ENCODE measurements around the gene TMOD1. TPM values are rescaled to one million over a fixed set of nuclear protein-coding genes. Genes with fewer than 3 reads are reported as not detected.
"Not testable (repeated sequence)": the region's sequence is repeated elsewhere in the genome, so short reads cannot be mapped to it uniquely, and the experiment has no call there.

The TMOD1 gene
- total RNA-seq, 1 donor from 2014 or later: 0.23 TPM

- DNase-seq (ENCODE audit: low read depth, low spot score): no peak
- no peak overlapping the region for H3K4me3 Mint-ChIP-seq
- no peak overlapping the region for H3K27ac Mint-ChIP-seq (ENCODE audit: unreplicated experiment)
- TF ChIP-seq, protein P1, sequence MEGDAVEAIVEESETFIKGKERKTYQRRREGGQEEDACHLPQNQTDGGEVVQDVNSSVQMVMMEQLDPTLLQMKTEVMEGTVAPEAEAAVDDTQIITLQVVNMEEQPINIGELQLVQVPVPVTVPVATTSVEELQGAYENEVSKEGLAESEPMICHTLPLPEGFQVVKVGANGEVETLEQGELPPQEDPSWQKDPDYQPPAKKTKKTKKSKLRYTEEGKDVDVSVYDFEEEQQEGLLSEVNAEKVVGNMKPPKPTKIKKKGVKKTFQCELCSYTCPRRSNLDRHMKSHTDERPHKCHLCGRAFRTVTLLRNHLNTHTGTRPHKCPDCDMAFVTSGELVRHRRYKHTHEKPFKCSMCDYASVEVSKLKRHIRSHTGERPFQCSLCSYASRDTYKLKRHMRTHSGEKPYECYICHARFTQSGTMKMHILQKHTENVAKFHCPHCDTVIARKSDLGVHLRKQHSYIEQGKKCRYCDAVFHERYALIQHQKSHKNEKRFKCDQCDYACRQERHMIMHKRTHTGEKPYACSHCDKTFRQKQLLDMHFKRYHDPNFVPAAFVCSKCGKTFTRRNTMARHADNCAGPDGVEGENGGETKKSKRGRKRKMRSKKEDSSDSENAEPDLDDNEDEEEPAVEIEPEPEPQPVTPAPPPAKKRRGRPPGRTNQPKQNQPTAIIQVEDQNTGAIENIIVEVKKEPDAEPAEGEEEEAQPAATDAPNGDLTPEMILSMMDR (conservative IDR thresholded peaks at IDR 0.05): no peak
- H3K4me1 Mint-ChIP-seq: no peaks in the 10 kb centered on the region
- no peaks in the 10 kb centered on the region for H3K36me3 Mint-ChIP-seq (ENCODE audit: low read depth)
- no peaks in the 10 kb centered on the region for H3K9me3 Mint-ChIP-seq
- H3K27me3 Mint-ChIP-seq (ENCODE audit: low read depth): no peaks in the 10 kb centered on the region
Observed at GRCh38 chr9:97571664-97572063, 70.2 kb downstream of the TMOD1 start.

DNA sequence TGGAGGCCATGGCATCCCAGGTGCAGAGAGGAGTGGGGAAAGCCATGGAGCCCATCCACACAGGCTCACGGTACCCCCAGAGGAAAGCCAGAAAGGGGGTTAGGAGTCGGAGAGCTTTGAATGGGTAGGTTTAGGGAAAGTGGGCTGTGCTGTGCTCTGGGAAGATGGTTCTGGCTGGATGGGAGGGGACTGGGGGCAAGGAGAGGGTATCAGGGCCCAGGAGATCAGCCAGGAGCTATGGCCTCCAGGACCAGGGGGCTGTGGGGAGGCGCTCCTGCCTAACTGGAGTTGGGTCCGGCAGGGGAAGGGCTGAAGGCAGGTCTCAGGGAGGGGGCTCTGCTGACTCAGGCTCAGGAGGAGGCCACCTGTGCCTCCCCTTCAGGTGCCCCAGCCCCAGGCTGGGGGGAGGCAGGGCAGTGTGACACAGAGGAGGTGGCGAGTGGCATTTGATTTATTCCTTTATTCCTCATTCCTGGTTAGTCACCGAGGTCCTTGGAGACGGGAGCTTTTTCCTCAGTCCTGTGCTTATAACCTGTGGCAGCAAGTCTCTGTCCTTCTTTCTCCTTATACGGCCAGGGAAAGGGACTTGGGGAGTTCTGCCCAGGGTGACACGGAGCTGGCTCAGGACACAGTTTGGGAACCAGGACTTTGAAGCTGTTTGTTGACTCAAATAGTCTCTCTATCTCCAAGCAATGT lies 70.9 kb downstream of the TMOD1 start:
- no peaks in the 10 kb centered on the region for H3K36me3 Mint-ChIP-seq (ENCODE audit: low read depth)
- DNase-seq (ENCODE audit: low read depth, low spot score): no peak
- H3K27me3 Mint-ChIP-seq (ENCODE audit: low read depth): no peaks in the 10 kb centered on the region
- TF ChIP-seq, protein P1 (conservative IDR thresholded peaks at IDR 0.05): no peak
- H3K27ac Mint-ChIP-seq (ENCODE audit: unreplicated experiment): no peak overlapping the region
- H3K4me1 Mint-ChIP-seq: no peaks in the 10 kb centered on the region
- no peaks in the 10 kb centered on the region for H3K9me3 Mint-ChIP-seq
- H3K4me3 Mint-ChIP-seq: no peak overlapping the region

DNA sequence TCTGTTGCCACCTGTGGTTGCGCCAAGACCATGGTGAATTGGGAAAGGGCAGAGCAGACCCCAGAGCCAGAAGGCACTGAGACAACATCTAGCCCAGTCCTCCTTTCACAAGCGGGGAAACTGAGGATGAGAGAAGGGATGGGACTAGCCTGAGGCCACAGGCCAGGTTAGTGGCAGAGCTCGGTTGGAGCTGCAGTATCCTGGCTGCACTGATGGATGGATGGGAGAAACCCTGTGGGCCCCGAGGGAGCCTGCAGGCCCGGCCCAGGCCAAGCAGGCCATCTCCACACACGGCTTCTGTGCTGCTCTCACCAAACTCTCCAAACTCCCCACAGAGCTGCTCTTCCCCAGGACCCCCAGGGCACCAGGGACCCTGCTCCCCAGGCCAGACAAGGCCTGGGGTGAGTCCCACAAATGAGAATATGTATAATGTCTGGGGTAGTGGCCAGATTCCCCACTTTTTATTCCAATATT lies 71.5 kb downstream of the TMOD1 start:
- Mint-ChIP-seq H3K27me3 (ENCODE audit: low read depth) (no peaks in the 10 kb centered on the region), H3K36me3 (ENCODE audit: low read depth) (no peaks in the 10 kb centered on the region), H3K4me3 (no peak overlapping the region), H3K27ac (ENCODE audit: unreplicated experiment) (no peak overlapping the region), H3K4me1 (no peaks in the 10 kb centered on the region), H3K9me3 (no peaks in the 10 kb centered on the region)
- TF ChIP-seq, protein P1 (conservative IDR thresholded peaks at IDR 0.05): no peak
- DNase-seq (ENCODE audit: low read depth, low spot score): no peak

DNA sequence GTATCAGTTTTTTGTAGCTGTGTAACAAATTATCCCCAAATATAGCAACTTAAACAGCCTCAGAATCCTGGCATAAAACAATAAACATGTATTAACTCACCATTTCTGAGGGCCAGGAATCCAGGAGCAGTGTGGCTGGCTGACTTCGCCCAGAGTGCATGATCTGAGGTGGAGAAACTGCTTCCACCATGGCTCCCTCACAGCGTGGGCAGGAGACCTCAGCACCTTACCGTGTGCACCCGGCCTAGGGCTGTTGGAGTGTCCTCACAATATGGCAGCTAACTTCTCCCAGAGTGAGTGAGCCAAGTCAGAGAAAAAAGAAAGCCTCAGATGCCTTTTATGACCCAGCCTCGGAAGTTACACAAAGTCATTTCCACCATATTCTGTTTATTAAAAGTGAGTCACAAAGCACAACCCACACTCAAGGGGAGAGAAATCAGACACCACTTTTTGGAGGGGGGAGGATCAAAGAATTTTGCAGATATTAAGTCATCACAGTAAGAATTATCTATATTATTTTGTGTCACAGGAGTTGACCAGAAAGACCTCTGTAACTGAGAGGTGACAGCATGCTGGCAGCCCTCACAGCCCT lies 72.1 kb downstream of the TMOD1 start:
- TF ChIP-seq, protein P1 (conservative IDR thresholded peaks at IDR 0.05): no peak
- H3K36me3 Mint-ChIP-seq (ENCODE audit: low read depth): no peaks in the 10 kb centered on the region
- no peak overlapping the region for H3K27ac Mint-ChIP-seq (ENCODE audit: unreplicated experiment)
- H3K27me3 Mint-ChIP-seq (ENCODE audit: low read depth): no peaks in the 10 kb centered on the region
- H3K9me3 Mint-ChIP-seq: no peaks in the 10 kb centered on the region
- no peak overlapping the region for H3K4me3 Mint-ChIP-seq
- DNase-seq (ENCODE audit: low read depth, low spot score): no peak
- no peaks in the 10 kb centered on the region for H3K4me1 Mint-ChIP-seq

- not testable (repeated sequence) for H3K36me3 Mint-ChIP-seq (ENCODE audit: low read depth); H3K9me3 Mint-ChIP-seq; H3K27ac Mint-ChIP-seq (ENCODE audit: unreplicated experiment); H3K4me1 Mint-ChIP-seq; H3K27me3 Mint-ChIP-seq (ENCODE audit: low read depth); H3K4me3 Mint-ChIP-seq; DNase-seq (ENCODE audit: low read depth, low spot score)
Observed at GRCh38 chr9:97574101-97574571, 72.7 kb downstream of the TMOD1 start.

GRCh38 chr9:97574921-97575672 lies 73.6 kb downstream of the TMOD1 start:
- H3K27me3 Mint-ChIP-seq (ENCODE audit: low read depth); H3K9me3 Mint-ChIP-seq; H3K4me3 Mint-ChIP-seq; H3K27ac Mint-ChIP-seq (ENCODE audit: unreplicated experiment); H3K4me1 Mint-ChIP-seq; DNase-seq (ENCODE audit: low read depth, low spot score); H3K36me3 Mint-ChIP-seq (ENCODE audit: low read depth): not testable (repeated sequence)

All from neural crest cell (in vitro differentiated cells).